ENCODE results near the gene PCSK6.

PCSK6 gene

GRCh38 chr15:101439285-101439919 is 50.1 kb downstream of the PCSK6 start:
- no peaks in the 10 kb centered on the region for H3K27me3 ChIP-seq (ENCODE audit: control insufficient read depth, insufficient read depth, low read length)
- H3K36me3 ChIP-seq (ENCODE audit: control insufficient read depth, insufficient read depth, low read length), result no peaks in the 10 kb centered on the region
- no peak overlapping the region for H3K4me3 ChIP-seq (ENCODE audit: low read depth, low read length)
- no peaks in the 10 kb centered on the region for H3K9me3 ChIP-seq (ENCODE audit: control insufficient read depth, insufficient read depth, low read length)
- H3K27ac ChIP-seq (ENCODE audit: low read depth, low read length), result no peak overlapping the region
- H3K4me1 ChIP-seq (ENCODE audit: control insufficient read depth, insufficient read depth, low read length), result no peaks in the 10 kb centered on the region
- no peak overlapping the region for H3K9ac ChIP-seq (ENCODE audit: low read depth, low read length)

- Histone ChIP-seq H3K4me1 (ENCODE audit: control insufficient read depth, insufficient read depth, low read length) (no peaks in the 10 kb centered on the region), H3K9ac (ENCODE audit: low read depth, low read length) (no peak overlapping the region), H3K9me3 (ENCODE audit: control insufficient read depth, insufficient read depth, low read length) (no peaks in the 10 kb centered on the region)
Measured at GRCh38 chr15:101438482-101439284, 50.8 kb downstream of the PCSK6 start.

DNA sequence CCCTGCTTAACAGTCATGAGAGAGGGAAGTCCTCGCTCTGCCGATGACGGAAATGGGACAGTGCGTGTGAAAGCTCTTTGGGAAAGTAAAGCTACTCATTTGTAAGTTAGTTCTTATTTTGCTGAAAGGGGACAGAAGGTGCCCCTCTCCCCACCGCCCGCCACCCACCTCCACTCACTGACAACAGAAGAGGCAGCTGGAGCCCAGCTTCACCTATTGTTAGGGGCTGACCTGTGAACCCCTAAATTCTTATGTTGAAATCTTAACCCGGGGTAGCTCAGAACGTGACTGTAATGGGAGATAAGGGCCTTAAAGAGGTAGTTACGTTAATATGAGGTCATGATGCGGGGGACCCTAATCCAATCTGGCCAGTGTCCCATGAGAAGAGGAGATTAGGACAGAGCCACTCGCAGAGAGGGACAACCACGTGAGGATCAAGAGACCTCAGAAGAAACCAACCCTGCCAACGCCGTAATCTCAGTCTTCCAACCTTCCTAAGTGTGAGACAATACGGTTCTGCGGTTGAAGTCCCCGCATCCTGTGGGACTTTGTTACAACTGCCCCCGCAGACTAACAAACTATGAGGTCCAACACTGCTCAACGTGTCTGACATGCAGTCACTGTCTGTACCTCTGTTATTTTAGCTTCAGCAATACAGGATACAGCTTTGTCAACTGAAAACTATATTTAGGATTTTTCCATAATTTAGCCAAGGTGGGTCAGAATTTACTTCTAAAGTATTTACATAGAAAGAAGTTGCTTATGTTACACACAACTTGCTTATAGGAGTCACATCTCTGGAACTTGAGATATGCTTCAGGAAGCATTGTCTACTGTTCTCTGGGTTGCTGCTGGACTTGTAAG is 51.7 kb downstream of the PCSK6 start:
- Histone ChIP-seq H3K4me3 (ENCODE audit: low read depth, low read length) (no peak overlapping the region), H3K4me1 (ENCODE audit: control insufficient read depth, insufficient read depth, low read length) (no peaks in the 10 kb centered on the region), H3K9me3 (ENCODE audit: control insufficient read depth, insufficient read depth, low read length) (no peaks in the 10 kb centered on the region), H3K9ac (ENCODE audit: low read depth, low read length) (no peak overlapping the region), H3K27ac (ENCODE audit: low read depth, low read length) (no peak overlapping the region), H3K36me3 (ENCODE audit: control insufficient read depth, insufficient read depth, low read length) (no peaks in the 10 kb centered on the region), H3K27me3 (ENCODE audit: control insufficient read depth, insufficient read depth, low read length) (no peaks in the 10 kb centered on the region)

More at GRCh38 chr15:101438482-101439284, 50.8 kb downstream of the PCSK6 start:
- no peak overlapping the region for H3K27ac ChIP-seq (ENCODE audit: low read depth, low read length)
- H3K4me3 ChIP-seq (ENCODE audit: low read depth, low read length), result no peak overlapping the region
- no peaks in the 10 kb centered on the region for H3K36me3 ChIP-seq (ENCODE audit: control insufficient read depth, insufficient read depth, low read length)
- H3K27me3 ChIP-seq (ENCODE audit: control insufficient read depth, insufficient read depth, low read length), result no peaks in the 10 kb centered on the region

GRCh38 chr15:101437209-101437608 is 52.3 kb downstream of the PCSK6 start:
- Histone ChIP-seq H3K27ac (ENCODE audit: low read depth, low read length) (no peak overlapping the region), H3K4me3 (ENCODE audit: low read depth, low read length) (no peak overlapping the region), H3K36me3 (ENCODE audit: control insufficient read depth, insufficient read depth, low read length) (no peaks in the 10 kb centered on the region), H3K9ac (ENCODE audit: low read depth, low read length) (no peak overlapping the region), H3K4me1 (ENCODE audit: control insufficient read depth, insufficient read depth, low read length) (no peaks in the 10 kb centered on the region), H3K9me3 (ENCODE audit: control insufficient read depth, insufficient read depth, low read length) (no peaks in the 10 kb centered on the region), H3K27me3 (ENCODE audit: control insufficient read depth, insufficient read depth, low read length) (no peaks in the 10 kb centered on the region)

DNA sequence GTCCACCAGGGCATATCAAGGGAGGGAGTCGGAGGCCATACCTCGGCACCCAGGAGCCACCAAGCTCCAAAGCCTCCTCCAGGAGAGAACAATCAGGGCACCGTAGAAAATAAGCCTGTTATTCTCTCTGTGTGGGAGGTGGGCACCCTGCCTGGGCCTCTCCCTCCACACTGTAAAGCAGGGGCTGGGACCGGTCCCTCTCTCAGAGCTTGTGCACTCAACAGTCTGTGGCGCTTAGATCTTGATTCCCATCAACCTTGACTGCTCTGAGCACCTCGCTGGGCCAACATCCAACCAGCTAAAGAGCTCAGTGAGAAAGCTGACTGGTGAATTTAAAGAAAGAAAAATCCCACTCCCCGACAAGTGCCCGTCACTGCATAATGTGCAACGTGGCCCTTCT is 53.0 kb downstream of the PCSK6 start:
- Histone ChIP-seq H3K9ac (ENCODE audit: low read depth, low read length) (no peak overlapping the region), H3K27me3 (ENCODE audit: control insufficient read depth, insufficient read depth, low read length) (no peaks in the 10 kb centered on the region), H3K36me3 (ENCODE audit: control insufficient read depth, insufficient read depth, low read length) (no peaks in the 10 kb centered on the region), H3K27ac (ENCODE audit: low read depth, low read length) (no peak overlapping the region), H3K4me3 (ENCODE audit: low read depth, low read length) (no peak overlapping the region), H3K9me3 (ENCODE audit: control insufficient read depth, insufficient read depth, low read length) (no peaks in the 10 kb centered on the region), H3K4me1 (ENCODE audit: control insufficient read depth, insufficient read depth, low read length) (no peaks in the 10 kb centered on the region)

- no peak overlapping the region for H3K27ac ChIP-seq (ENCODE audit: low read depth, low read length)
- H3K4me3 ChIP-seq (ENCODE audit: low read depth, low read length), result no peak overlapping the region
- no peaks in the 10 kb centered on the region for H3K4me1 ChIP-seq (ENCODE audit: control insufficient read depth, insufficient read depth, low read length)
- H3K36me3 ChIP-seq (ENCODE audit: control insufficient read depth, insufficient read depth, low read length), result no peaks in the 10 kb centered on the region
- H3K27me3 ChIP-seq (ENCODE audit: control insufficient read depth, insufficient read depth, low read length), result no peaks in the 10 kb centered on the region
- no peak overlapping the region for H3K9ac ChIP-seq (ENCODE audit: low read depth, low read length)
- H3K9me3 ChIP-seq (ENCODE audit: control insufficient read depth, insufficient read depth, low read length), result no peaks in the 10 kb centered on the region
Measured at GRCh38 chr15:101435761-101436160, 53.7 kb downstream of the PCSK6 start.

DNA sequence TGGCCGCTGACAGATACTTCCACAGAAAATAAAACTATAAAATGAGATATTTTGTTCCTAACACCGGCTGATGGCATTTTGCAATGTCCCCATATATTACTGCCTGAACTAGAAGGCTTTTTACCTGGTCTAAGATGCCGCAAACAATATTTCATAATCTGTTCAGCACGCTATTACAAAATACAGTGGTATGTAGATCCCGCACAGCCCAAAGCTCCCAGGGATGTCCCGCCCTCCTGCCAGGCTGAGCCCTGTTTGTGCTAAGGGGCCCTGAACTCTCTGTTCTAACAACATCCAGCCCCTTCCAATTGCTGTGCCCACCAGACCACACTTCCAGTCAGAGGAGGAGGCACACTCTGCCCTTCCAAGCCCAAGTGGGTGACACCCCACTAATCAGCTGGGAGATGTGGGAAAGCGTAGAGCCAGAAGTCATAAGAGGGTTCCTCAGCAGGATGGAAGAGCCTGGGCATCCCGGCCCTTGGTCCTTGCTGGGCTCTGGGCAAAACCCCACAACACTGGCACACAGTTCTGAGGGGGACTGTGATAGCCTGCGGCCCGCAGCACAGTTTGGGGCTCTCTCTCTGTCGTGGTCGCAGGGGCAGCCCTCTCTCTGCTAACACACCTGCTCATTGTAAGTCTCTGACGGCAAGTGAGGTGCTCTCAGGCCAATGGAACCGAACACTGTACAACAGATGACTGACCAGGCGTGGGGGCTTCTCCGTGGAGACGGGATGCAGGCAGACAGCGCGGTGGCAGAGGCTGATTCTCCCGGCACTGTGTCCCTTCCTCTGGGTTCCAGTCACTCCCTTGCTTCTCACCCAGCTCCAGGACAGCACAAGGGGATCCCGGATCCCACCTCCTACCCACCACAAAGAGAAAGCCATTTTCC is 55.2 kb downstream of the PCSK6 start:
- no peaks in the 10 kb centered on the region for H3K27me3 ChIP-seq (ENCODE audit: control insufficient read depth, insufficient read depth, low read length)
- no peak overlapping the region for H3K27ac ChIP-seq (ENCODE audit: low read depth, low read length)
- no peak overlapping the region for H3K9ac ChIP-seq (ENCODE audit: low read depth, low read length)
- no peak overlapping the region for H3K4me3 ChIP-seq (ENCODE audit: low read depth, low read length)
- no peaks in the 10 kb centered on the region for H3K9me3 ChIP-seq (ENCODE audit: control insufficient read depth, insufficient read depth, low read length)
- no peaks in the 10 kb centered on the region for H3K36me3 ChIP-seq (ENCODE audit: control insufficient read depth, insufficient read depth, low read length)
- H3K4me1 ChIP-seq (ENCODE audit: control insufficient read depth, insufficient read depth, low read length), result no peaks in the 10 kb centered on the region

- Histone ChIP-seq H3K27ac (ENCODE audit: low read depth, low read length) (no peak overlapping the region), H3K4me1 (ENCODE audit: control insufficient read depth, insufficient read depth, low read length) (no peaks in the 10 kb centered on the region), H3K36me3 (ENCODE audit: control insufficient read depth, insufficient read depth, low read length) (no peaks in the 10 kb centered on the region), H3K4me3 (ENCODE audit: low read depth, low read length) (no peak overlapping the region), H3K27me3 (ENCODE audit: control insufficient read depth, insufficient read depth, low read length) (0 out of 2 replicates have a peak, but pooled peaks cover 3% of the 10 kb centered on the region), H3K9me3 (ENCODE audit: control insufficient read depth, insufficient read depth, low read length) (no peaks in the 10 kb centered on the region), H3K9ac (ENCODE audit: low read depth, low read length) (no peak overlapping the region)
Measured at GRCh38 chr15:101433396-101433795, 56.1 kb downstream of the PCSK6 start.

GRCh38 chr15:101432982-101433381 is 56.5 kb downstream of the PCSK6 start:
- Histone ChIP-seq H3K4me3 (ENCODE audit: low read depth, low read length) (no peak overlapping the region), H3K9ac (ENCODE audit: low read depth, low read length) (no peak overlapping the region), H3K9me3 (ENCODE audit: control insufficient read depth, insufficient read depth, low read length) (no peaks in the 10 kb centered on the region), H3K4me1 (ENCODE audit: control insufficient read depth, insufficient read depth, low read length) (no peaks in the 10 kb centered on the region), H3K27me3 (ENCODE audit: control insufficient read depth, insufficient read depth, low read length) (peaks cover 7% of the 10 kb centered on the region), H3K27ac (ENCODE audit: low read depth, low read length) (no peak overlapping the region), H3K36me3 (ENCODE audit: control insufficient read depth, insufficient read depth, low read length) (no peaks in the 10 kb centered on the region)

GRCh38 chr15:101431748-101432147 is 57.8 kb downstream of the PCSK6 start:
- Histone ChIP-seq H3K4me1 (ENCODE audit: control insufficient read depth, insufficient read depth, low read length) (0 out of 2 replicates have a peak, but pooled peaks cover under 1% of the 10 kb centered on the region), H3K27ac (ENCODE audit: low read depth, low read length) (no peak overlapping the region), H3K4me3 (ENCODE audit: low read depth, low read length) (no peak overlapping the region), H3K9me3 (ENCODE audit: control insufficient read depth, insufficient read depth, low read length) (no peaks in the 10 kb centered on the region), H3K27me3 (ENCODE audit: control insufficient read depth, insufficient read depth, low read length) (peaks cover 19% of the 10 kb centered on the region), H3K36me3 (ENCODE audit: control insufficient read depth, insufficient read depth, low read length) (no peaks in the 10 kb centered on the region), H3K9ac (ENCODE audit: low read depth, low read length) (no peak overlapping the region)

All from HUES48 (cell line).